Lower lobe of right lung (tissue), 2 donors: Measurements from ENCODE around the gene TSC22D4. TPM values are rescaled to one million over a fixed set of nuclear protein-coding genes. Genes with fewer than 3 reads are reported as not detected.

ENCODE experiments used
- ATAC-seq, 2 donors: fragments of 200-7000 bp; cut with Tn5 transposase; one replicate each; pipeline ENCODE4 v1.9.1; 2020 to 2022; ENCODE audit warnings: mild to moderate bottlenecking in 2 of 2, moderate library complexity in 2 of 2
- DNase-seq: peaks from one replicate; pipeline ENCODE4 v3.0.0-alpha.2; 2020
- H3K27ac ChIP-seq: fragments of 200-600 bp; one replicate; pipeline ENCODE4 v1.8.0; 2022
- H3K27me3 ChIP-seq: fragments of 200-600 bp; one replicate; pipeline ENCODE4 v1.8.0; 2022; ENCODE audit warnings: low read depth
- H3K36me3 ChIP-seq: fragments of 200-600 bp; one replicate; pipeline ENCODE4 v1.8.0; 2022; ENCODE audit warnings: mild to moderate bottlenecking
- H3K4me1 ChIP-seq: fragments of 200-600 bp; one replicate; pipeline ENCODE4 v1.8.0; 2022
- H3K4me3 ChIP-seq: fragments of 200-600 bp; one replicate; pipeline ENCODE4 v1.8.0; 2022; ENCODE audit warnings: mild to moderate bottlenecking
- H3K9me3 ChIP-seq: fragments of 200-600 bp; one replicate; pipeline ENCODE4 v1.8.0; 2022
- CTCF ChIP-seq: fragments of 200-600 bp; IDR thresholded peaks from one replicate; pipeline ENCODE4 v1.8.0; 2022; ENCODE audit warnings: antibody characterized with exemption, mild to moderate bottlenecking
- intact Hi-C: fragments of 100-400 bp; cut with DNase I; formaldehyde crosslinking; loops from one replicate; pipeline ENCODE4 v1.11.0; 2022
- total RNA-seq: library from RNA; stranded (reverse); fragmentation: NEBNext Ultra II Directional; extraction: Animal tissue kit (Norgen Biotek cat#: 25700); gene quantifications from one replicate; pipeline ENCODE4 v1.2.1, GENCODE V29; 2021
- donor health status: DM: no; HTN: yes; CAD: no; lungs with severe emphysema.

The TSC22D4 gene
- total RNA-seq, 1 donor from 2014 or later: 53.6 TPM

- ATAC-seq (no peak), DNase-seq (no peak)
- Histone ChIP-seq H3K4me1 (no peaks in the 10 kb centered on the region), H3K27ac (no peak overlapping the region), H3K9me3 (no peaks in the 10 kb centered on the region), H3K27me3 (no peaks in the 10 kb centered on the region), H3K36me3 (no peaks in the 10 kb centered on the region), H3K4me3 (no peak overlapping the region)
- intact Hi-C loops: no loop called here
- TF ChIP-seq CTCF: no peak
These were observed 59.9 kb downstream of the TSC22D4 start for GRCh38 chr7:100418930-100419659.

Other genes starting within 250 kb of the TSC22D4 start
- gene SPDYE3, start 171.5 kb downstream of the TSC22D4 start, total RNA-seq: not detected
- 35.9 TPM for gene PILRB, start 121.1 kb downstream of the TSC22D4 start, total RNA-seq
- gene PILRA, start 105.7 kb downstream of the TSC22D4 start, total RNA-seq: 48.7 TPM
- gene ZCWPW1, start 50.5 kb downstream of the TSC22D4 start, total RNA-seq: 4.9 TPM
- 36.3 TPM for gene MEPCE, start 49.4 kb downstream of the TSC22D4 start, total RNA-seq
- 24.5 TPM for gene PPP1R35, start 42.7 kb downstream of the TSC22D4 start, total RNA-seq
- gene SPACDR, start 15.0 kb downstream of the TSC22D4 start, total RNA-seq: 1.7 TPM
- gene NYAP1, start 4.7 kb upstream of the TSC22D4 start, total RNA-seq: 1.1 TPM
- gene AGFG2, start 60.0 kb upstream of the TSC22D4 start, total RNA-seq: 22.9 TPM
- gene SAP25, start 94.7 kb upstream of the TSC22D4 start, total RNA-seq: 10.6 TPM
- gene LRCH4, start 106.9 kb upstream of the TSC22D4 start, total RNA-seq: 80.3 TPM
- gene FBXO24, start 107.1 kb upstream of the TSC22D4 start, total RNA-seq: 0.74 TPM
- 75.2 TPM for gene PCOLCE, start 123.1 kb upstream of the TSC22D4 start, total RNA-seq
- gene MOSPD3, start 133.3 kb upstream of the TSC22D4 start, total RNA-seq: 19.5 TPM
- gene TFR2, start 162.3 kb upstream of the TSC22D4 start, total RNA-seq: 0.35 TPM
- gene ACTL6B, start 177.2 kb upstream of the TSC22D4 start, total RNA-seq: not detected
- gene GNB2, start 194.5 kb upstream of the TSC22D4 start, total RNA-seq: 247 TPM
- gene GIGYF1, start 215.0 kb upstream of the TSC22D4 start, total RNA-seq: 53.4 TPM
- gene POP7, start 226.9 kb upstream of the TSC22D4 start, total RNA-seq: 21.5 TPM
- not detected for gene EPO, start 241.3 kb upstream of the TSC22D4 start, total RNA-seq